ENCODE data around the gene HOXD11.

DNA sequence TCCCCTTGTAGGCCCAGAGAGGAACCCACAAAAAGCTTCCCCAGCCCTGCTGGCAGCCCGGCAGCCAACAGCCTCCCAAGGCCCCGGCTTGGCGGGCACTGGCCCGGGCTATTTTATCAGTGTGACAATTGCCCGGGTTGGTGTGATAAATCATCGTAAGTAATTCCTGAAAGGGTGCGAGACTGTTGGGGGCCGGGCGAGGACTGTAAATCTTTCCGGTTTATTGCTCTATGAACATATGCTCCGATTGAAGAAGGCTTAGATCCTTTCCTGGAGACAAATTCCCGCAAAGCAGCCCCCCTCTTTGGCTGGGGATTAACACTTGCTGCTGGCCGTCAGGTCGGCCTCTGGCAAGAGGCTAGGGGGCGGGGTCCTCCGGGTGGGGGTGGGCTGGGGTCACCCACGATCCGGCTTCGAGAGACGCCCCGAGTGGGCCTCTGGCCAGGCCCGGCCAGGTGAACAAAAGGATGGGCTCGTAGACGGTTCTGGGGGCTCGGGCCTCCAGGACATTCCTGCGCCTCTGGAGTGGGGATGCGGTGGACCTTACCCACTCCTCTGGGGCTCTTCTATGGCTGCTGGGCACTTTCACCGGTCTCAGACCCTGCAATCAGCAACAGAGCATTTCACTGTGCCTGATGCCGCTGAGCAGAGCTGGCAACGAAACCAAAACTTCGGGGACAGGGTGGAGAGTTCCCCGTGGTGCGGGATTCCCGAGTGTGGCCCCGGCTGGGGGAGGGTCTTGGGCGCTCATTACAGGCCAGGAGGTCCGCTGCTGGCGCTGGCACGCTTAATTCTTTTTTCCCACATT is 52.0 kb downstream of the HOXD11 start:
- TF ChIP-seq MAFK (IDR thresholded peaks at IDR 0.05; ENCODE audit: low read depth, low read length) = no peak
- TF ChIP-seq CTCF (conservative IDR thresholded peaks at IDR 0.05; ENCODE audit: low read depth, low read length) = no peak
- no peak for TF ChIP-seq SMC3 (IDR thresholded peaks at IDR 0.05; ENCODE audit: low read depth, low read length)
- TF ChIP-seq POLR2A (IDR thresholded peaks at IDR 0.05; ENCODE audit: low read depth, low read length) = no peak
- no peak for TF ChIP-seq MAZ (IDR thresholded peaks at IDR 0.05; ENCODE audit: borderline replicate concordance, low read depth, low read length)
- TF ChIP-seq CEBPB (IDR thresholded peaks at IDR 0.05; ENCODE audit: low read depth, low read length) = no peak
